ENCODE results near the gene KRTAP10-6.

- TF ChIP-seq CTCF (IDR thresholded peaks at IDR 0.05), result no peak
- no peak for TF ChIP-seq POLR2A (IDR thresholded peaks at IDR 0.05)
Measured at GRCh38 chr21:44578371-44579055, 13.8 kb downstream of the KRTAP10-6 start.
